Muscle layer of duodenum (tissue), 2 donors: ENCODE measurements around the gene MFSD1.

ENCODE experiments used
- H3K27ac ChIP-seq: one replicate; pipeline ENCODE4 v1.7.0; 2013; ENCODE audit warnings: mild to moderate bottlenecking, low read length
- H3K27me3 ChIP-seq: one replicate; pipeline ENCODE4 v1.7.0; 2013; ENCODE audit warnings: low read depth, mild to moderate bottlenecking, control low read depth, low read length
- H3K36me3 ChIP-seq, 2 donors: one replicate each; pipeline ENCODE4 v1.7.0; 2013; ENCODE audit warnings: low read length in 2 of 2, control low read depth in 1 of 2, mild to moderate bottlenecking in 1 of 2; ENCODE audit not compliant: insufficient read depth in 2 of 2, control insufficient read depth in 1 of 2
- H3K4me1 ChIP-seq, 2 donors: one replicate each; pipeline ENCODE4 v1.7.0; 2013; ENCODE audit warnings: low read length in 2 of 2, mild to moderate bottlenecking in 2 of 2, control low read depth in 1 of 2, moderate library complexity in 1 of 2; ENCODE audit not compliant: insufficient read depth in 2 of 2, control insufficient read depth in 1 of 2
- H3K4me3 ChIP-seq, 2 donors: one replicate each; pipeline ENCODE4 v1.7.0; 2013; ENCODE audit warnings: low read length in 2 of 2, low read depth in 1 of 2, mild to moderate bottlenecking in 1 of 2
- H3K9me3 ChIP-seq, 2 donors: one replicate each; pipeline ENCODE4 v1.7.0; 2013; ENCODE audit warnings: low read length in 2 of 2, control low read depth in 1 of 2, mild to moderate bottlenecking in 1 of 2; ENCODE audit not compliant: control insufficient read depth in 1 of 2
- donor health status: healthy.

MFSD1 gene

GRCh38 chr3:158801696-158802408, at the start of gene MFSD1:
TSS of gene MFSD1 (plus strand) at chr3:158802054. CDS start at chr3:158802153, 99 bp downstream.
- peak within 1 kb of the TSS; percentile 92 for H3K27ac ChIP-seq
- peaks cover 9 to 21% of the 10 kb centered on the region in 2 donors for H3K4me1 ChIP-seq
- peaks cover 6 to 9% of the 10 kb centered on the region in 2 donors for H3K36me3 ChIP-seq
- H3K9me3 ChIP-seq: no peaks in the 10 kb centered on the region
- H3K4me3 ChIP-seq: peak within 1 kb of the TSS; percentile 80 to 96
- H3K27me3 ChIP-seq: no peaks in the 10 kb centered on the region

DNA sequence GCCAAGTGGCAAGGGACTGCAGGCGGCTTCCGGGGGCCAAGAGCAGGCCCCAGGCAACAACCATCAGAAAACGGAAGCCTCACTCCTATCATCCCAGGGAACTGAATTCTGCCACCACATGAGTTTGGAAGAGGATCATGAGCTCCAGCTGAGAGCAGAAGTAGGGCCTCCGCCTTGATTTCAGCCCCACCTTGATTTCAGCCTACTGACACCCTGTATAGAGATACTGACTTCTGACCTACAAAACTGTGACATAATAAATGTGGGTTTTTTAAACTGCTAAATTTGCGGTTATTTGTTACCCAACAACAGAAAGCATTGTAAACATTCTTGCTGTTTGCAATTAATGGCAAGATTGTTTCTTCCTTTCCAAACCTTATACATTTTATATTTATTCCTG, 48.0 kb upstream of the MFSD1 start:
- Histone ChIP-seq H3K27me3 (no peaks in the 10 kb centered on the region), H3K27ac (no peak overlapping the region), H3K4me1 (no peaks in the 10 kb centered on the region), H3K9me3 (no peaks in the 10 kb centered on the region), H3K36me3 (no peaks in the 10 kb centered on the region), H3K4me3 (no peak overlapping the region)

- H3K9me3 ChIP-seq: no peaks in the 10 kb centered on the region
- H3K36me3 ChIP-seq: no peaks in the 10 kb centered on the region
- H3K27me3 ChIP-seq: no peaks in the 10 kb centered on the region
- H3K27ac ChIP-seq: no peak overlapping the region
- H3K4me3 ChIP-seq: no peak overlapping the region
- H3K4me1 ChIP-seq: no peaks in the 10 kb centered on the region
Measured at GRCh38 chr3:158755421-158755820, 46.4 kb upstream of the MFSD1 start.

GRCh38 chr3:158761350-158761749, 40.5 kb upstream of the MFSD1 start:
- Histone ChIP-seq H3K4me1 (peaks cover 0 to 26% of the 10 kb centered on the region in 2 donors), H3K36me3 (no peaks in the 10 kb centered on the region), H3K27me3 (no peaks in the 10 kb centered on the region), H3K27ac (no peak overlapping the region), H3K4me3 (no peak overlapping the region), H3K9me3 (no peaks in the 10 kb centered on the region)

DNA sequence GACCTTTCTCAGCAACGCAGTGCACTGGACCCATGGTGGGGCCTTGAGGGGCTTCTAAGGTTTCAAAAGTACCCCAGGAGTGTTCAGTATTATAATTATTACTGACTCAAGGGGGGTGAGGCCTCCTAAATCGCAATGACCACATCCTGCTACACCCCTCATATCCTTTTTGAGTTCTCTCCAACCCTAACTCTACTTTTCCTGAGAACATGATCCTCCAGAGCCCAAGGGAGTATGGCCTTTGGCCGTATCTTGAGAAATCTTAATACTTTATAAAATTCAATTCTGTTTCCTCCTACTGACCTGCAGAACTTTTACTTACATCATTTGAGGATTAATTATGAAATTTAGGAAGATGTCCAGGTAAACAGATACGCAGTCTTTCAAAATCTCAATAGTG, 39.2 kb upstream of the MFSD1 start:
- H3K4me1 ChIP-seq: peaks cover 0 to 38% of the 10 kb centered on the region in 2 donors
- no peaks in the 10 kb centered on the region for H3K27me3 ChIP-seq
- H3K4me3 ChIP-seq: no peak overlapping the region
- H3K9me3 ChIP-seq: no peaks in the 10 kb centered on the region
- no peaks in the 10 kb centered on the region for H3K36me3 ChIP-seq
- no peak overlapping the region for H3K27ac ChIP-seq

DNA sequence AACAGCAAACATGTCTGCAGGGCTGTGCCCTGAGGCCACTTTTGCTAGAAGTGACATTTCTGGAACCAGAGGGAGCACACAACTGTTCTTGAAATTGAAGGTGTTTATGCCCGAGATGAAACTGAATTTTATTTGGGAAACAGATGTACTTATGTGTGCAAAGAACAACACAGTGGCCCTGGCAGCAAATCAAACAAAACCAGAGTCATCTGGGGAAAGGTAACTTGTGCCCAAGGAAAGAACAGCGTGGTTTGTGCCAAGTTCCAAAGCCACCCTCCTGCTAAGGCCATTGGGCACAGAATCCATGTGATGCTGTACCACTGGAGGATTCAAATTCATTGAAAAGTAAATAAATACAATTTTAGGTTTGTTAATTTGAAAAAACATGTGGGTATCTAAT, 38.4 kb upstream of the MFSD1 start:
- H3K9me3 ChIP-seq: no peaks in the 10 kb centered on the region
- no peak overlapping the region for H3K4me3 ChIP-seq
- peaks cover 0 to 45% of the 10 kb centered on the region in 2 donors for H3K4me1 ChIP-seq
- no peaks in the 10 kb centered on the region for H3K27me3 ChIP-seq
- H3K36me3 ChIP-seq: no peaks in the 10 kb centered on the region
- no peak overlapping the region for H3K27ac ChIP-seq

- Histone ChIP-seq H3K27me3 (no peaks in the 10 kb centered on the region), H3K36me3 (no peaks in the 10 kb centered on the region), H3K27ac (no peak overlapping the region), H3K4me1 (peaks cover 3 to 50% of the 10 kb centered on the region in 2 donors), H3K4me3 (no peak overlapping the region), H3K9me3 (no peaks in the 10 kb centered on the region)
Measured at GRCh38 chr3:158765518-158766205, 36.2 kb upstream of the MFSD1 start.

- Histone ChIP-seq H3K36me3 (no peaks in the 10 kb centered on the region), H3K4me1 (peaks cover 4 to 50% of the 10 kb centered on the region in 2 donors), H3K27ac (no peak overlapping the region), H3K9me3 (no peaks in the 10 kb centered on the region), H3K27me3 (no peaks in the 10 kb centered on the region), H3K4me3 (no peak overlapping the region)
Measured at GRCh38 chr3:158766364-158766763, 35.5 kb upstream of the MFSD1 start.

GRCh38 chr3:158768361-158768787, 33.5 kb upstream of the MFSD1 start:
- no peaks in the 10 kb centered on the region for H3K9me3 ChIP-seq
- H3K36me3 ChIP-seq: no peaks in the 10 kb centered on the region
- peak overlapping the region; percentile 43 for H3K27ac ChIP-seq
- H3K4me1 ChIP-seq: peaks cover 6 to 48% of the 10 kb centered on the region in 2 donors
- peak overlapping the region in 1 of 2 donors; percentile 41 for H3K4me3 ChIP-seq
- H3K27me3 ChIP-seq: no peaks in the 10 kb centered on the region

GRCh38 chr3:158768881-158769543, 32.8 kb upstream of the MFSD1 start:
- peak overlapping the region; percentile 43 for H3K27ac ChIP-seq
- H3K4me3 ChIP-seq: peak overlapping the region in 1 of 2 donors; percentile 41
- H3K9me3 ChIP-seq: no peaks in the 10 kb centered on the region
- H3K27me3 ChIP-seq: no peaks in the 10 kb centered on the region
- H3K36me3 ChIP-seq: no peaks in the 10 kb centered on the region
- H3K4me1 ChIP-seq: peaks cover 6 to 43% of the 10 kb centered on the region in 2 donors

- Histone ChIP-seq H3K27ac (peak overlapping the region; percentile 43), H3K9me3 (no peaks in the 10 kb centered on the region), H3K27me3 (no peaks in the 10 kb centered on the region), H3K4me3 (no peak overlapping the region), H3K36me3 (no peaks in the 10 kb centered on the region), H3K4me1 (peaks cover 6 to 42% of the 10 kb centered on the region in 2 donors)
Measured at GRCh38 chr3:158769549-158769948, 32.3 kb upstream of the MFSD1 start.
